ENCODE results near the gene FOXB1. TPM values are rescaled to one million over a fixed set of nuclear protein-coding genes. Genes with fewer than 3 reads are reported as not detected.

FOXB1 gene
- total and polyA plus RNA-seq, 12 donors = not detected

DNA sequence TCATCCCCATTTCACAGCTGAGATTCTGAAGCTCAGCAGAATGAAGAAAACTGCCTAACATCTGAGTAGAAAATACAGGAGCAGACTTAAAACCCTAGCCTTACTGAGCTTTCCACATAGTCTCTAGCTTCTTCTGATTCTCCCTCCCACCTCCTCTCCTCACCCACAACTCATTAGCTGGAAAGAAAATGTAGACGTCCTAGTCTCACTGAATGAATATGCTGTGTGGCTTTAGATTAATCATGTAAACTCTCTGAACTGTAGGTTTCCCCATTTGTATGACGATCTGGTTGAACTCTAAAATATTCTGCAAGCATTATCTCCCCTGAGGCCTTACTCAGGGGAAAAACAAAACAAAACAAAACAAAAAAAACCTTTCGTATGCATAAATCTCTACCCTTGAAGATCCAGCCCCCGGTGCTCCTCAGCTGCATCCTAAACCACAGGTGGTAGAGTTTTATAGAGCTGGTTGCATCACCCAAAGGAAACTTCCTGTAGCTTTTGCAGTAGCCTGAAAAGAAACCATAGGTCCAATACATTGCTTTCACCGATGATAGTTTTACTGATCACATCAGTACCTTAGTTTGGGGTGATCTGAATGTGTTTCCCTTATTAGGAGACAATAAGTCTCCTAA, 40.6 kb downstream of the FOXB1 start:
- intact Hi-C loops (cut with DNase I) = no loop called here
- Histone ChIP-seq H3K36me3 (no peaks in the 10 kb centered on the region), H3K9me3 (peaks cover 0 to 9% (median 3%) of the 10 kb centered on the region in 11 donors), H3K27me3 (peaks cover 0 to 40% (median 12%) of the 10 kb centered on the region in 7 donors), H3K4me1 (no peaks in the 10 kb centered on the region), H3K27ac (no peak overlapping the region), H3K4me3 (no peak overlapping the region)
- WGBS, 2 donors = 51 to 54% methylated on average over 5 of the region's 5 CpGs
- ATAC-seq (no peak), DNase-seq (no peak)
- TF ChIP-seq, protein P1, sequence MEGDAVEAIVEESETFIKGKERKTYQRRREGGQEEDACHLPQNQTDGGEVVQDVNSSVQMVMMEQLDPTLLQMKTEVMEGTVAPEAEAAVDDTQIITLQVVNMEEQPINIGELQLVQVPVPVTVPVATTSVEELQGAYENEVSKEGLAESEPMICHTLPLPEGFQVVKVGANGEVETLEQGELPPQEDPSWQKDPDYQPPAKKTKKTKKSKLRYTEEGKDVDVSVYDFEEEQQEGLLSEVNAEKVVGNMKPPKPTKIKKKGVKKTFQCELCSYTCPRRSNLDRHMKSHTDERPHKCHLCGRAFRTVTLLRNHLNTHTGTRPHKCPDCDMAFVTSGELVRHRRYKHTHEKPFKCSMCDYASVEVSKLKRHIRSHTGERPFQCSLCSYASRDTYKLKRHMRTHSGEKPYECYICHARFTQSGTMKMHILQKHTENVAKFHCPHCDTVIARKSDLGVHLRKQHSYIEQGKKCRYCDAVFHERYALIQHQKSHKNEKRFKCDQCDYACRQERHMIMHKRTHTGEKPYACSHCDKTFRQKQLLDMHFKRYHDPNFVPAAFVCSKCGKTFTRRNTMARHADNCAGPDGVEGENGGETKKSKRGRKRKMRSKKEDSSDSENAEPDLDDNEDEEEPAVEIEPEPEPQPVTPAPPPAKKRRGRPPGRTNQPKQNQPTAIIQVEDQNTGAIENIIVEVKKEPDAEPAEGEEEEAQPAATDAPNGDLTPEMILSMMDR (IDR thresholded peaks at IDR 0.05) = no peak

DNA sequence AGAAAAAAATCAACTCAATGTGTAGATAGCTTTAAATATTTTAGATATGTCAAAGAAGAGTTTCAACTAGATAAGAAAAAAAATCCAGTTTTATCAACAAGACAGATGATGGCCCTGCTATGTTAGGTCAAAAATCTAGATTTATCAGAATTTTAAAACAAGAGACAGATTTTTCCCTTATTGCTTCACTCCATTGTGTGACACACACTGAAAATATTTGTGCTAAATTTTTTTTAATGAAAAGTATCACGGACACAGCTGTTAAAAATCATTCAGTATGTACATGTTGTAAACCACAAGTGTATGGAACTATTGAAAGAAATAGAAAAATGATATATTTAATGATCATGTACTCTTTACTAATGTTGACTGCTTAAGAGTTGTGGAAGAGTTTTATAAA, 43.6 kb downstream of the FOXB1 start:
- Histone ChIP-seq H3K4me1 (no peaks in the 10 kb centered on the region), H3K36me3 (no peaks in the 10 kb centered on the region), H3K9me3 (peaks cover 0 to 26% (median 14%) of the 10 kb centered on the region in 11 donors), H3K4me3 (no peak overlapping the region), H3K27ac (no peak overlapping the region), H3K27me3 (peaks cover 0 to 22% (median 0%) of the 10 kb centered on the region in 7 donors)
- WGBS, 2 donors = 49 to 59% methylated on average over 1 of the region's 1 CpG
- ATAC-seq = no peak
- TF ChIP-seq, protein P1 (IDR thresholded peaks at IDR 0.05) = no peak
- no peak for DNase-seq
- intact Hi-C loops (cut with DNase I) = no loop called here

DNA sequence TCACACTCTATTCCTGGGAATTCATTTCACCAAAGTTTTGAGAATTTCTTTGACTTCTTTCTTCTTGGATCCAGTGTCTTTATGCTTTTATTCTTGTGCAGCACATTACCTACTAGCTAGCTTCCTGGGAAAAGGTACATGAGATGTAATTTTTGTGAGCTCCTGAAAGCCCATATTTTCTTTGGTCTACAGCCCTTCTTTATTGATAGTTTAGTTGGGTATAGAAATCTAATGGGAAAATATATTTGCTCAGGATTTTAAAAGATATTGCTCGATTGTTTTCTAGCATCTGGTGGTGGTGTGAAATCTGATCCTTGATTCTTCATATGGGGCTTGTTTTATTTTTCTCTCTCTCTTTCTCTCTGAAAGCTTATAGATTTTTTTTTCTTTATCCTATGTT, 45.8 kb downstream of the FOXB1 start:
- TF ChIP-seq, protein P1 (IDR thresholded peaks at IDR 0.05) = no peak
- Histone ChIP-seq H3K4me1 (no peaks in the 10 kb centered on the region), H3K36me3 (no peaks in the 10 kb centered on the region), H3K27ac (no peak overlapping the region), H3K27me3 (peaks cover 0 to 22% (median 0%) of the 10 kb centered on the region in 7 donors), H3K4me3 (no peak overlapping the region), H3K9me3 (peaks cover 0 to 26% (median 14%) of the 10 kb centered on the region in 11 donors)
- intact Hi-C loops (cut with DNase I) = no loop called here
- DNase-seq = no peak
- WGBS, 2 donors = 90 to 94% methylated on average over 1 of the region's 1 CpG
- ATAC-seq = no peak

DNA sequence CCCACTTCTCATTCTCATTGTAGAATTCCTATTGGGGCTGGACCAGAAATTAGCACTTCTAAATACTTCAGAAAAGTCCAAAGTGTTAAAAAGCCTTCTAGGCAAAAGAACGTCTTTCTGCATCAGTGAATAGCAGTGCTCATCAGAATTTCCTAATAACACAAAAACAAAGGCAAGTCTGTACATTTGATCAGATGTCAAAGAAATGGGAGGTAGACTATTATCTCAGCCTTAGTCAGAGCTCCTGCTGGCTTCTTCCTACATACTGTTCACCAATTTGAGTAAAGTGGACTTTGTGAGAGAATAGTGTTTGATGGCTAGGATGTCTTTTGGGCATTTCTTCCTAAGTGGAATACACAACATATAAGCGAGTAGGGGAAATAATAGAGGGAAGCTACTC, 48.7 kb downstream of the FOXB1 start:
- Histone ChIP-seq H3K4me3 (no peak overlapping the region), H3K27ac (no peak overlapping the region), H3K27me3 (peaks cover 0 to 32% (median under 1%) of the 10 kb centered on the region in 7 donors), H3K4me1 (no peaks in the 10 kb centered on the region), H3K36me3 (no peaks in the 10 kb centered on the region), H3K9me3 (peaks cover 0 to 26% (median 14%) of the 10 kb centered on the region in 11 donors)
- TF ChIP-seq, protein P1 (IDR thresholded peaks at IDR 0.05) = no peak
- intact Hi-C loops (cut with DNase I) = no loop called here
- ATAC-seq (no peak), DNase-seq (no peak)
- WGBS, 2 donors = 81 to 83% methylated on average over 2 of the region's 2 CpGs

Measured in heart right ventricle (tissue), 16 donors.